IPS DF 4.7 (cell line): ENCODE data around the gene LSM11.

ENCODE experiments used
- DNase-seq: peaks from one replicate; pipeline ENCODE4 v3.0.0-alpha.2; 2013; ENCODE audit warnings: low spot score; ENCODE audit errors: extremely low read depth

Gene LSM11

GRCh38 chr5:157767689-157768088 lies 24.2 kb downstream of the LSM11 start:
- no peak for DNase-seq

GRCh38 chr5:157770665-157771064 lies 27.2 kb downstream of the LSM11 start:
- DNase-seq: no peak

GRCh38 chr5:157772127-157772526 lies 28.6 kb downstream of the LSM11 start:
- DNase-seq: no peak

GRCh38 chr5:157778121-157778805 lies 34.8 kb downstream of the LSM11 start:
- DNase-seq: no peak

- no peak for DNase-seq
Measured at GRCh38 chr5:157779221-157779620, 35.7 kb downstream of the LSM11 start.

- DNase-seq: no peak
Measured at GRCh38 chr5:157785801-157786200, 42.3 kb downstream of the LSM11 start.

- no peak for DNase-seq
Measured at GRCh38 chr5:157793301-157793700, 49.8 kb downstream of the LSM11 start.

- DNase-seq: no peak
Measured at GRCh38 chr5:157799578-157799977, 56.1 kb downstream of the LSM11 start.

- DNase-seq: no peak
Measured at GRCh38 chr5:157800137-157800536, 56.6 kb downstream of the LSM11 start.

- no peak for DNase-seq
Measured at GRCh38 chr5:157802736-157803135, 59.2 kb downstream of the LSM11 start.

GRCh38 chr5:157808043-157808442 lies 64.5 kb downstream of the LSM11 start:
- DNase-seq: no peak
